LoVo (cell line): Measurements from ENCODE around the gene ABCA2.
"Not testable (repeated sequence)": the region's sequence is repeated elsewhere in the genome, so short reads cannot be mapped to it uniquely, and the experiment has no call there.

Experiments
- DNase-seq: peaks from one replicate; pipeline ENCODE4 v3.0.0-alpha.2; 2016; ENCODE audit warnings: low spot score

Gene ABCA2

GRCh38 chr9:137015976-137016375 is 12.1 kb downstream of the ABCA2 start:
- no peak for DNase-seq

- DNase-seq: no peak
Measured at GRCh38 chr9:137015540-137015930, 12.5 kb downstream of the ABCA2 start.

- DNase-seq: no peak
Measured at GRCh38 chr9:137014776-137015539, 13.1 kb downstream of the ABCA2 start.

GRCh38 chr9:137014166-137014565 is 13.9 kb downstream of the ABCA2 start:
- DNase-seq: no peak

- DNase-seq: no peak
Measured at GRCh38 chr9:137013571-137013940, 14.5 kb downstream of the ABCA2 start.

GRCh38 chr9:137012694-137013570 is 15.1 kb downstream of the ABCA2 start:
- DNase-seq: no peak

- no peak for DNase-seq
Measured at GRCh38 chr9:137011907-137012675, 15.9 kb downstream of the ABCA2 start.

GRCh38 chr9:137011156-137011555 is 16.9 kb downstream of the ABCA2 start:
- no peak for DNase-seq

- DNase-seq: no peak
Measured at GRCh38 chr9:137009938-137010732, 17.9 kb downstream of the ABCA2 start.

- DNase-seq: no peak
Measured at GRCh38 chr9:137009217-137009616, 18.8 kb downstream of the ABCA2 start.

- no peak for DNase-seq
Measured at GRCh38 chr9:137008312-137008711, 19.7 kb downstream of the ABCA2 start.

- DNase-seq: no peak
Measured at GRCh38 chr9:137007816-137008270, 20.2 kb downstream of the ABCA2 start.

GRCh38 chr9:137007108-137007815 is 20.8 kb downstream of the ABCA2 start:
- DNase-seq: no peak

- DNase-seq: no peak
Measured at GRCh38 chr9:137006116-137007003, 21.7 kb downstream of the ABCA2 start.

- not testable (repeated sequence) for DNase-seq
Measured at GRCh38 chr9:137004285-137004684, 23.8 kb downstream of the ABCA2 start.

GRCh38 chr9:137002646-137003041 is 25.4 kb downstream of the ABCA2 start:
- no peak for DNase-seq

GRCh38 chr9:137001857-137002645 is 26.0 kb downstream of the ABCA2 start:
- DNase-seq: no peak

GRCh38 chr9:137000177-137000930 is 27.7 kb downstream of the ABCA2 start:
- DNase-seq: no peak
